HEK293 (cell line): ENCODE results near the gene AZIN2.

Source experiments
- CTCF ChIA-PET: fragments of 350-600 bp; formaldehyde crosslinking; extraction: SDS; loops from one replicate; lab custom pipeline; 2021; ENCODE audit warnings: antibody characterized with exemption; lab: Yijun Ruan, JAX
- POLR2A ChIA-PET: fragments of 300-600 bp; formaldehyde crosslinking; extraction: SDS; loops from one replicate; lab custom pipeline; 2020; ENCODE audit warnings: antibody characterized with exemption, inconsistent platforms; lab: Yijun Ruan, JAX
- H3K27ac ChIP-seq: fragments of 200-500 bp; sonication (Bioruptor generic); 2 replicates; pipeline ENCODE4 v1.5.1; 2014; ENCODE audit warnings: low read depth, low read length, control low read depth, inconsistent platforms; ENCODE audit errors: extremely low read depth
- H3K36me3 ChIP-seq, 2 experiments: fragments of 200-500 bp in 1 of 2; sonication (Bioruptor generic) in 1 of 2; 1 replicate in 1 of 2; 2 replicates in 1 of 2; pipeline ENCODE4 v1.5.1; 2014 to 2017; ENCODE audit warnings: inconsistent platforms in 2 of 2, low read length in 2 of 2; ENCODE audit not compliant: control insufficient read depth in 2 of 2, insufficient read depth in 1 of 2
- H3K4me1 ChIP-seq: fragments of 200-500 bp; sonication (Bioruptor generic); 2 replicates; pipeline ENCODE4 v1.5.1; 2014; ENCODE audit warnings: mild to moderate bottlenecking, low read length, inconsistent platforms; ENCODE audit not compliant: control insufficient read depth, insufficient read depth
- H3K4me3 ChIP-seq: 2 replicates; pipeline ENCODE4 v1.5.1; 2011; ENCODE audit warnings: low read depth, mild to moderate bottlenecking, control low read depth, low read length, moderate library complexity
- H3K9me3 ChIP-seq: fragments of 200-500 bp; sonication (Bioruptor generic); 2 replicates; pipeline ENCODE4 v1.5.1; 2014; ENCODE audit warnings: low read depth, low read length, inconsistent platforms; ENCODE audit not compliant: control insufficient read depth, insufficient read depth
- BCL11A ChIP-seq: fragments of 450-650 bp; formaldehyde crosslinking; IDR thresholded peaks from 2 replicates; pipeline ENCODE4 v1.5.1; 2016; ENCODE audit warnings: low read depth, missing biosample characterization, missing genetic modification characterization
- FEZF1 ChIP-seq: fragments of 450-650 bp; formaldehyde crosslinking; IDR thresholded peaks from 2 replicates; pipeline ENCODE4 v1.5.1; 2016; ENCODE audit warnings: missing biosample characterization, missing genetic modification characterization
- GLI4 ChIP-seq: fragments of 450-650 bp; formaldehyde crosslinking; IDR thresholded peaks from 2 replicates; pipeline ENCODE4 v1.5.1; 2016; ENCODE audit warnings: missing biosample characterization, missing genetic modification characterization
- WT1 ChIP-seq: fragments of 450-650 bp; formaldehyde crosslinking; IDR thresholded peaks from 2 replicates; pipeline ENCODE4 v1.5.1; 2016; ENCODE audit warnings: missing biosample characterization, missing genetic modification characterization
- ZBTB21 ChIP-seq: fragments of 450-650 bp; formaldehyde crosslinking; IDR thresholded peaks from 2 replicates; pipeline ENCODE4 v1.5.1; 2017; ENCODE audit warnings: missing biosample characterization, missing genetic modification characterization
- ZFP3 ChIP-seq: fragments of 450-650 bp; formaldehyde crosslinking; IDR thresholded peaks from 2 replicates; pipeline ENCODE4 v1.5.1; 2016; ENCODE audit warnings: low read depth, missing biosample characterization, missing genetic modification characterization
- ZNF292 ChIP-seq: fragments of 450-650 bp; formaldehyde crosslinking; IDR thresholded peaks from 2 replicates; pipeline ENCODE4 v1.5.1; 2016; ENCODE audit warnings: low read depth, missing biosample characterization, missing genetic modification characterization, borderline replicate concordance
- ZNF311 ChIP-seq: fragments of 450-650 bp; formaldehyde crosslinking; IDR thresholded peaks from 2 replicates; pipeline ENCODE4 v1.5.1; 2017; ENCODE audit warnings: missing biosample characterization, missing genetic modification characterization, borderline replicate concordance
- ZNF354C ChIP-seq: fragments of 450-650 bp; formaldehyde crosslinking; IDR thresholded peaks from 2 replicates; pipeline ENCODE4 v1.5.1; 2016; ENCODE audit warnings: missing biosample characterization, missing genetic modification characterization, low read depth, borderline replicate concordance
- ZNF391 ChIP-seq: fragments of 450-650 bp; formaldehyde crosslinking; IDR thresholded peaks from 2 replicates; pipeline ENCODE4 v1.5.1; 2016; ENCODE audit warnings: low read depth, missing biosample characterization, missing genetic modification characterization, borderline replicate concordance
- ZNF423 ChIP-seq: fragments of 450-650 bp; formaldehyde crosslinking; IDR thresholded peaks from 2 replicates; pipeline ENCODE4 v1.5.1; 2016; ENCODE audit warnings: missing biosample characterization, missing genetic modification characterization
- ZNF639 ChIP-seq: fragments of 450-650 bp; formaldehyde crosslinking; IDR thresholded peaks from 2 replicates; pipeline ENCODE4 v1.5.1; 2016; ENCODE audit warnings: missing biosample characterization, missing genetic modification characterization
- ZNF792 ChIP-seq: fragments of 450-650 bp; formaldehyde crosslinking; IDR thresholded peaks from 2 replicates; pipeline ENCODE4 v1.5.1; 2016; ENCODE audit warnings: missing biosample characterization, missing genetic modification characterization
- TF ChIP-seq, protein P1 (sequence below): fragments of 450-650 bp; formaldehyde crosslinking; IDR thresholded peaks from 2 replicates; pipeline ENCODE4 v1.5.1; 2016; ENCODE audit warnings: missing biosample characterization, missing genetic modification characterization, low read depth
- TF ChIP-seq, protein P2 (sequence below): fragments of 450-650 bp; formaldehyde crosslinking; IDR thresholded peaks from 2 replicates; pipeline ENCODE4 v1.5.1; 2016; ENCODE audit warnings: missing biosample characterization, missing genetic modification characterization, borderline replicate concordance
- TF ChIP-seq, protein P3 (sequence below): fragments of 450-650 bp; formaldehyde crosslinking; IDR thresholded peaks from 2 replicates; pipeline ENCODE4 v1.5.0; 2017; ENCODE audit warnings: missing biosample characterization, missing genetic modification characterization, borderline replicate concordance

AZIN2 gene

DNA sequence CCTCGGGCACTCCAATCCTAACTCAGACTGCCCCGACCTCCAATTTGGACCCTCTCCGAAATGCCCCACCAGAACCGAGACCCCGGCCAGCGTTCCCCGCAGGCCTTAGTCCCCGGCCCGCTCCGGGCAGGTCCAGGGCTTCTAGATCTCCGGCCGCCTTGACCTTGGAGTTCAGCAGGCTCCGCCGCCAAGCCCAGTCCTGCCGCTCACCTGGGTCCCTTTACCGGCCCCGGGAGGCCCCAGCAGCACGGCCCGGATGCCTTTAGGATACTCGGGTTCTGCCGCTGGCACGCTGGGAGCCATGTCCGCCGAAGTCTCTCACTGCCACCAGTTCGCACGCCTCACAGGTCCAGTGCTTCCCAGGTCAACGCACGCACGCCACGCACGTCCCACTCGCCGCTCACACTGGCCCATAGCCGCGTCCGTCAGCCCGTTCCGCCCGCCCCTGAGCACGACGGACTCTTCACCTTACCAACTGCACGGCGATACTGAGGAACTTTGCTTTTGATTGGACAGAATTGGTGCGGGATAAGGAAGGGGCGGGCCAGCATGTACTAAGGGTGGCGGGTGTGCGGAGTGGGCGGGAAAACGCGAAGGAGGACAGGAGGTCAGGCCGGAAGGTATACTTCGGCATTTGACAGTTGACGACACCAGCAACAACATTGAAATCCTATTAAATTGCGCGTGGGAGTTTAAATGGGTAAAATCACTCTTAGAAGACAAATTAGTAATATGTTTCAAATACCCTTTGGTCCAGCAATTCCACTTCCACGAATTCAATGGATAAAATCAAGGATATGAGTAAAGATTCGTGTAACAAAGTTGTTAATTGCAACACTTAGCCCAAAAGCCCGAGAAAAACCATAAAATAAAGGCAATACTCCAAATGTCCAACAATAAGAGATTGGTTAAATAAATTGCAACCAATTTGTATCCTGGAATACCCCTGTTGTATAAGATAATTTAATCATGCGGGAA is 44.1 kb upstream of the AZIN2 start, which contains the start of gene AK2 (continued):
- TF ChIP-seq ZBTB21 (tag by site-specific recombination) (peak; percentile 18; the same call in 1 of the 2 replicates), ZNF391 (0 out of 2 replicates have a peak, but pooled peaks have one; percentile 25), ZNF292 (no peak), FEZF1 (tag by site-specific recombination) (peak; percentile 70), ZNF354C (tag by site-specific recombination) (no peak), ZNF311 (tag by site-specific recombination) (no peak), WT1 (peak; percentile 51), ZNF639 (peak; percentile 69; the same call in 1 of the 2 replicates), ZFP3 (tag by site-specific recombination) (no peak)
- TF ChIP-seq, protein P1, sequence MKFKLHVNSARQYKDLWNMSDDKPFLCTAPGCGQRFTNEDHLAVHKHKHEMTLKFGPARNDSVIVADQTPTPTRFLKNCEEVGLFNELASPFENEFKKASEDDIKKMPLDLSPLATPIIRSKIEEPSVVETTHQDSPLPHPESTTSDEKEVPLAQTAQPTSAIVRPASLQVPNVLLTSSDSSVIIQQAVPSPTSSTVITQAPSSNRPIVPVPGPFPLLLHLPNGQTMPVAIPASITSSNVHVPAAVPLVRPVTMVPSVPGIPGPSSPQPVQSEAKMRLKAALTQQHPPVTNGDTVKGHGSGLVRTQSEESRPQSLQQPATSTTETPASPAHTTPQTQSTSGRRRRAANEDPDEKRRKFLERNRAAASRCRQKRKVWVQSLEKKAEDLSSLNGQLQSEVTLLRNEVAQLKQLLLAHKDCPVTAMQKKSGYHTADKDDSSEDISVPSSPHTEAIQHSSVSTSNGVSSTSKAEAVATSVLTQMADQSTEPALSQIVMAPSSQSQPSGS (tag by site-specific recombination), result no peak
- TF ChIP-seq, protein P2, sequence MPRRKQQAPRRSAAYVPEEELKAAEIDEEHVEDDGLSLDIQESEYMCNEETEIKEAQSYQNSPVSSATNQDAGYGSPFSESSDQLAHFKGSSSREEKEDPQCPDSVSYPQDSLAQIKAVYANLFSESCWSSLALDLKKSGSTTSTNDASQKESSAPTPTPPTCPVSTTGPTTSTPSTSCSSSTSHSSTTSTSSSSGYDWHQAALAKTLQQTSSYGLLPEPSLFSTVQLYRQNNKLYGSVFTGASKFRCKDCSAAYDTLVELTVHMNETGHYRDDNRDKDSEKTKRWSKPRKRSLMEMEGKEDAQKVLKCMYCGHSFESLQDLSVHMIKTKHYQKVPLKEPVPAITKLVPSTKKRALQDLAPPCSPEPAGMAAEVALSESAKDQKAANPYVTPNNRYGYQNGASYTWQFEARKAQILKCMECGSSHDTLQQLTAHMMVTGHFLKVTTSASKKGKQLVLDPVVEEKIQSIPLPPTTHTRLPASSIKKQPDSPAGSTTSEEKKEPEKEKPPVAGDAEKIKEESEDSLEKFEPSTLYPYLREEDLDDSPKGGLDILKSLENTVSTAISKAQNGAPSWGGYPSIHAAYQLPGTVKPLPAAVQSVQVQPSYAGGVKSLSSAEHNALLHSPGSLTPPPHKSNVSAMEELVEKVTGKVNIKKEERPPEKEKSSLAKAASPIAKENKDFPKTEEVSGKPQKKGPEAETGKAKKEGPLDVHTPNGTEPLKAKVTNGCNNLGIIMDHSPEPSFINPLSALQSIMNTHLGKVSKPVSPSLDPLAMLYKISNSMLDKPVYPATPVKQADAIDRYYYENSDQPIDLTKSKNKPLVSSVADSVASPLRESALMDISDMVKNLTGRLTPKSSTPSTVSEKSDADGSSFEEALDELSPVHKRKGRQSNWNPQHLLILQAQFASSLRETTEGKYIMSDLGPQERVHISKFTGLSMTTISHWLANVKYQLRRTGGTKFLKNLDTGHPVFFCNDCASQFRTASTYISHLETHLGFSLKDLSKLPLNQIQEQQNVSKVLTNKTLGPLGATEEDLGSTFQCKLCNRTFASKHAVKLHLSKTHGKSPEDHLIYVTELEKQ (tag by site-specific recombination), result no peak
- TF ChIP-seq, protein P3, sequence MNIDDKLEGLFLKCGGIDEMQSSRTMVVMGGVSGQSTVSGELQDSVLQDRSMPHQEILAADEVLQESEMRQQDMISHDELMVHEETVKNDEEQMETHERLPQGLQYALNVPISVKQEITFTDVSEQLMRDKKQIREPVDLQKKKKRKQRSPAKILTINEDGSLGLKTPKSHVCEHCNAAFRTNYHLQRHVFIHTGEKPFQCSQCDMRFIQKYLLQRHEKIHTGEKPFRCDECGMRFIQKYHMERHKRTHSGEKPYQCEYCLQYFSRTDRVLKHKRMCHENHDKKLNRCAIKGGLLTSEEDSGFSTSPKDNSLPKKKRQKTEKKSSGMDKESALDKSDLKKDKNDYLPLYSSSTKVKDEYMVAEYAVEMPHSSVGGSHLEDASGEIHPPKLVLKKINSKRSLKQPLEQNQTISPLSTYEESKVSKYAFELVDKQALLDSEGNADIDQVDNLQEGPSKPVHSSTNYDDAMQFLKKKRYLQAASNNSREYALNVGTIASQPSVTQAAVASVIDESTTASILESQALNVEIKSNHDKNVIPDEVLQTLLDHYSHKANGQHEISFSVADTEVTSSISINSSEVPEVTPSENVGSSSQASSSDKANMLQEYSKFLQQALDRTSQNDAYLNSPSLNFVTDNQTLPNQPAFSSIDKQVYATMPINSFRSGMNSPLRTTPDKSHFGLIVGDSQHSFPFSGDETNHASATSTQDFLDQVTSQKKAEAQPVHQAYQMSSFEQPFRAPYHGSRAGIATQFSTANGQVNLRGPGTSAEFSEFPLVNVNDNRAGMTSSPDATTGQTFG (tag by site-specific recombination), result no peak

GRCh38 chr1:33039840-33040239 is 41.1 kb upstream of the AZIN2 start:
- H3K36me3 ChIP-seq, result peaks cover 0 to 7% of the 10 kb centered on the region in 2 experiments; a peak in 1 of 3 replicates
- CTCF ChIA-PET, result interaction anchor here (1.1 kb wide), 1 partner anchor 17 kb away, joined by 3 read pairs; no protein-coding TSS in a partner anchor
- H3K4me1 ChIP-seq, result no peaks in the 10 kb centered on the region
- POLR2A ChIA-PET, result no interaction called here
- H3K4me3 ChIP-seq, result no peak overlapping the region
- no peaks in the 10 kb centered on the region for H3K9me3 ChIP-seq
- TF ChIP-seq ZNF792 (tag by site-specific recombination) (no peak), ZNF423 (no peak), GLI4 (no peak), BCL11A (tag by site-specific recombination) (no peak)
- H3K27ac ChIP-seq, result no peak overlapping the region
